ENCODE results near the gene ZDHHC8.
A peak's percentile ranks its signal among the peaks of the same experiment; 100 is the strongest.

Gene ZDHHC8

DNA sequence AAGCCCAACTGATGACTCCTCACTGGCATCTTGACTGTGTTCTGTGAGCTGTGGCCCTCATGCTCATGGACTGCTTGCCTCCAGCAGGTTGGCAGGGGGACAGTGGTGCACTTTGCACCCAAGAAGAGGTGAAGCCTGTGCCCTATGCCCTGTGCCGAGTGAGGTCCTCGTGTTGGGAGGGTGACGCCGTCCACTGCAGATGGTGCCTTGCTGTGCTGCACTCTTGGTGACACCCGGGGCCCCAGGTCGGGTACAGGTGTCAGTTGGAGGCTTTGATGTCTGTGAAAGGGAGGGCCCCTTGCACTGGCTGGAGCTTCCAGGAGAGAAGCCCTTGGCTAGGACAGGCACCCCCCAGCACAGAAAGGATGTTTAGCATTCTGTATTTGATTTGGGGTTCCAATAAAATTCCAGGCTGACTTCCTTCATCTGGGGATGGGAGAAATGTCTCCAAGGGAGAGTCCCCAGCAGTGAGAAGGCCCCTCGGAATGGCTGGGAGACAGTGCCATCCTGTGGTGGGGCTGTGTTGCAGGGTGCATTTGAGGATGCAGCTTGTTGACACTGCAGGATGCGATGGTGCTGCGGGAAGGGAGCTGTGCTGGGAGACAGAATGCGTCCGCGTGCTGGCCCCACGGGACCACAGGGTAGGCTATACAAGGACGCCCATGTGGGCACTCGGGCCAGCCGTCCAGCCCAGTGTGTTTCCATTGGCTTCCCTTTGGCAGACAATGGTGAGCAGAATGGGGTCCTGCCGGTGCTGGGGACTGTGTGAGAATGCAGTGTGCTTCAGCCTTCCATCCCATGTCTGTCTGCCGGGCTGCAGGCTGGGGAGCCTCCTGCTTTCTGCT lies 2.5 kb upstream of the ZDHHC8 start:
- no peak for DNase-seq (ENCODE audit: low read depth, low spot score)

DNA sequence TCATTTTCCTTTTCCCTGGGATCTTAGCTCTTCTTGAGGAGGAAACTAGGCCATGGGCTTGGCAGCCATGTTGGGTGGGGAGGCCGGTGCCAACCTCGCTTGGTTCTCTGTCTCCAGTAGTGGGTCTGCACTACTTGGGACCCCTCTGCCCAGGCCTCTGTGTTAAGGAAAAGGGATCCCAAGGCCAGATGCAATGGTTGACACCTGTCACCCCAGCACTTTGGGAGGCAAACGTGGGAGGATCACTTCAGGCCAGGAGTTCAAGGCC lies 1.9 kb upstream of the ZDHHC8 start:
- DNase-seq (ENCODE audit: low read depth, low spot score): no peak

DNA sequence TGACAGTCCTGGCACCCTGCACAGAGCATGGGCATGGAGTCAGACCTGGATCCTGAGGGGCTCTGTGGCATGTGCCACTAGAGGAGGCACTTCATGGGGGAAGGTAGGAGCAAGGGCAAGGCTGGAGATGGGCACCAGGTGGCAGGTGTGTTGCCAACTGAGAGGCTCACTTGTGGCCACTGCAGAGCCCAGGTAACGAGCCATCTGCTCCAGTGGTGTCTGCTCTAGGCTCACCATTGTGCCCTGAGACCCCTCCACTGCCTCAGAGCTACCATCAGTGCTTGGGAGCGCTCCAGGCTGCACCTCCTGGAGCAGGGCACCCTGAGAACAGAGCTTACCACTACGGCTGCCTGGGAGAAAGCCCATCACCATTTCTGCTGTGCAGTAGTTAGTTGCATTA lies 1.3 kb upstream of the ZDHHC8 start:
- no peak for DNase-seq (ENCODE audit: low read depth, low spot score)

DNA sequence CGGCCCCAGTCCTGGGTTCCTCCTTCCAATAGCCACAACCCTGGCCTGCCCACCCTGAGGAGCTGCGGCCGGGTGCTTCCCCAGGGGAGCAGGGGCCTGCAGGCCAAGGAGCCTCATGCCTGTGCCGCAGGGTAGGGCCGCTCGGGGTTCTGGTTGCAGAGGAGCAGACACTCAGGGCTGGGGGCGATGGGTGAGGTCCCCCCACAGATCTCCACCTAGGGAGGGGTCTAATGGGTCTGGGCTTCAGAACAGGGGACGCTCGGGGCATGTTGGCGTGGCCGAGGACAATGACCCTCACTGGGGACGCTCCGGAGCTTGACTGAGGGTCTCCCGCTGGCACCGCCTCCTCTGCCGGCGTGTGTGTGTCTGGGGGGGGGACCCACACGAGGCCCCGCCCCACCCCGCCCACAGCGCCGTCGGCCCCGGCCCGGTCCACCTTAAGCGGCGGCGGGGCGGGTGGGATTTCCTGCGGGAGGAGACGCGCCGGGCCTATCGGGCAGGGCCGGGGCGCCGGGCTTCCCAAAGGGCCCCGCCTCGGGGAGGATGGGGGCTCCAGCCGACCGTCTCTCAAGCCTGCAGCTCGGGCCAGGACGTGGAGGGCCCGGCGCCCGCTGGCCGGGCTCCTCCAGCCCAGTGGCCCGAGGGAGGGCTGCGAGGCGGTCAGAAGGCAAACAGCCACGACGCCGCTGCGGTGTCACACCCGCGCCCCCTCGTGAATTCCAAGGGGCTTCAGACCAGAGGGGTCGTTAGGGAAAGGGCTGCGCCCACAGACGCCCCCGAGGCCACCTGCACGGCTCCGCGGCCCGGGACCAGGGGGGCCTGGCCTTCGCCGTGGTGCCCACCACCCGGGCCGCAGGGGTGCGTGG lies 640 bp upstream of the ZDHHC8 start:
- DNase-seq (ENCODE audit: low read depth, low spot score): peak; percentile 43

DNA sequence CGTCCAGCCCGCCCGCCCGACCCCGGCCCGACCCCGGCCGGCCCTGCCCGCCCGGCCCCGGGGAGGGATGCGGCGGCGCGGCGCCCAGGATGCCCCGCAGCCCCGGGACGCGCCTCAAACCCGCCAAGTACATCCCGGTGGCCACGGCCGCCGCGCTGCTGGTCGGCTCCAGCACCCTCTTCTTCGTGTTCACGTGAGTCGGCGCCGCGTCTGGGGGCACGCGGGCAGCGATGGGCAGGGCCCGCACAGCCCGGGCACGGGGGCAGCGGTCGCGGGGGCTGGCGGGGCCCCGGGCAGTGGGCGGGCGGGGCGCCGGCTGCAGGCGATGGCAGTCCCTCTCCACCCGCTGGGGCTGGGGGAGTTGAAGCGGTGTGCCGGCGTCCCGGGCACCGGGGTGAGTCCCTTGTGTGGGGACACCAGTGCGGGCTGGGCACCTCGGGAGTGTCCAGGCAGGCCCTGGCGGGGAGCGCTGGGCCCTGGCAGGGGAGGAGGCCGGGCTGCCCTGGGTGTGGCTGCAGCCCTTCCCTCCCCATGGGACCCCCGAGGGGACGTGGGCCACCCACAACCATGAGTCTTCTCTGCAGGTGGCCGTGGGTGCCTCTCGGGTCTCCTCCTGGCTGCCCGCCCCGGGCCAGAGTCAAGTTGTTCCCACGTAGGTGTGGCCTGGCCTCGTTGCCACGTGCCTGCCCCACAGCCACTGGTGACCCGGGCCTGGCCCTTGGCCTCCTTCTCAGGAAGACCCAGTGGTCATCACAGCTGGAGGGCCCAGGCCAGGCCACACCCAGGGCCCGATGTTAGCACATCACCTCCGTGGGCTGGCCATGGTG lies 468 bp downstream of the ZDHHC8 start:
- DNase-seq (ENCODE audit: low read depth, low spot score): no peak

DNA sequence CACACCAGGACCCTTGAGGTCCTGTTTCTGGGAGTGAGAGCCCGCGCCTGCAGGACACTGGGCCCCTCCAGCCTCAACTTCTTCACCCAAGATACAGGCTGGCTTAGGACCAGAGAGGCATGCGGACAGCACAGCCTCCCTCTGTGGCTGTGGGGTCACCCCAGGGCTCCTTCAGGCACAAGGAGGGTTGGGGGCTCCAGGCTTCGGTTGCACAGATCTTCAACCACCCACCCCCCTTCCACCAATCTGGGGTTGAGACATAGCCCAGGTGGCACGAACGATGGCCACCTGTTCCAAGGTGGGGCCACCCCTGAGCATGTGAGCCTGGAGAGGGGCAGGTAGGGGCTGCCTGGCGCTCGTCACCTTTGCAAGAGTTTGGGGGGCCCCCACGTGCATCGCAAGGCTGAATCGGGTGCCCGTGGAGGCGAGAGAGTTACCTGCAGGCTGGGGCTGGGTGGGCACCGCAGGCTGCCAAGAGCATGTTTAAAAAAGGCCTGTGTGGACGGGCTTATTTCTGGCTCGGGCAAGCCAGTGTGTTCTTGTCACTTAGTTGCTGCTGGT lies 1.2 kb downstream of the ZDHHC8 start:
- DNase-seq (ENCODE audit: low read depth, low spot score): no peak

DNA sequence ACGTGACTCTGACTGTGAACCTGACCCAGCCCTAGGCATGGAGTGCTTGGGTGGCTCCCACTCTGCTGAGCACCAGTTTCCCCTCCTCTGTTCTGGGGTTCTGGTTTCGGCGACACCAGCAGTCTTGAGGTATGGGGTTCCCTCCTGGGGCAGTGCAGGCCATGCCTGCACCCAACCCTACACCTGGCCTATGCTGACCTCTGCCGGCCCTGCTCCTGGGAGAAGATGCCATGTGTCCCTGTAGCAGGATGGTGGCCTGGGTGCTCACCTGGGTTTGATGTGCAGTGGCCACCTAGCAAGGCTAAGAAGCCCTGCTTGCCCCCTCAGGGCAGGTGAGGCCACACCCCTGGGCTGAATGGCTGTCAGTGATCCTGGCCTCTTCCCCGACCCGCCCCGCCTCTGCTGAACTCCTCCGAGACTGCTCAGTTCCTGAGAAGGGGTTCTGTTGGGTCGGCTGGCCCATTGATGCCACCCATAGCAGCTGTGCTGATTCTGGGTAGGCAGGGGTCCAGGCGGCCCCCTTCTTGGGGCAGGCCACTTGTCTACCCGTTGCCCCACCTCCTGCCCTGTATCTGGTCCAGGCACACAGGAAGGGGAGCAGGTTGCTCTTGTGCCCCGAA lies 2.4 kb downstream of the ZDHHC8 start:
- DNase-seq (ENCODE audit: low read depth, low spot score): no peak

DNA sequence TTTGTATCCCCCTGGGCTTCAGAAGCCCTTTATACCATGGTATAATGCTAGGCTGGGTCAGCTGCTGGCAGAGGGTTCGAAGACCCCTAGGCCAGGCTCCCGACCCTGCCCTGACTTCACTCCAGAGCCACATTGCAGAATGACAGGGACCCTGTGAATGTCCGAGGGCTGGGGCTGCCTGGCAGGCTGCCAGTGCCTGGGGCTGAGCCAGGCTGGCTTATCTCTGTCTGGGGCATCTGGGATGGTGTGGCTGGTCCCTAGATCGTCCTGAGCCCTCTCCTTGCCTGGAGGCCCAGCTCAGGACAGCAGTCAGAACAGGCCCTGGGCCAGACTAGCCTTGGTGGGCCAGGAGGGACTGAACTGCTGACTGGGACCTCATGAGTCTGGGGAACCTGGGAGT lies 3.7 kb downstream of the ZDHHC8 start:
- DNase-seq (ENCODE audit: low read depth, low spot score): no peak

DNA sequence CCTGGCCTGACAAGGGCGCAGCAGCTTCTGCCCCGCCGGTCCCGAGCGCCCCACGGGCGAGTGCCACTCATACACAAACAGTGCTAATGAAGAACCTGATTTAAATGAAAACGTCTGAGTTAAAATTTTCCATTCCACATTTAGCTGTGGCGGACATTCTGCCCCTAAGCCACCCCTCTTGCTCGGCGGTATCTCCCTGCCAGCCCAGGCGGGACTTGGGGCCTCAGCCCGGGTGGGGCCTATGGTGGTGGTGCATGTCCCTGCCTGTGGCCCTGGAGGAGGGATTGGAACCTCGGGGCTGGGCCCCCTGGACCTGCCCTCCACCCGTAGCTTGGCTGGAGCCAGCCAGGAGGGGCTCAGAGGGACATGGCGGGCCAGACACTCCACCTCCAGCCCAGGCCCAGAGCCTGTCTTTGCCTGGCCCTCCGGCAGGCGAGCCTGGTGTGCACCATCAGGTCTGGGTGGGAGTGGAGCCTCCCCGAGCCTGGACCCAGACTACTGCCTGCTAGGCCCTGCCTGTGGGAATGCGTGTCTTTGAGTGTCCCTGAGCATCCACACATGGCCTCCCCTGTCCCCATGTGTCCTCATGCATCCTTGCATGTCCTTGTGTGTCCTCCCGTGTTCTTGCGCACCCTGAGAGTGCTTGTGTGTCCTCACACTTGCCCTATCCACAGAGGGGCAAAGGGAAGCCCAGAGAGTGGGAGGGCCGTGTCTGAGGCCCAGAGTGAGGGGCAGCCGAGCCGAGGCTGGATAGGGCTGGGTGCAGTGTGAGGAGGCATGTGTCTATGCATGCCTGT lies 4.4 kb downstream of the ZDHHC8 start:
- DNase-seq (ENCODE audit: low read depth, low spot score): no peak

DNA sequence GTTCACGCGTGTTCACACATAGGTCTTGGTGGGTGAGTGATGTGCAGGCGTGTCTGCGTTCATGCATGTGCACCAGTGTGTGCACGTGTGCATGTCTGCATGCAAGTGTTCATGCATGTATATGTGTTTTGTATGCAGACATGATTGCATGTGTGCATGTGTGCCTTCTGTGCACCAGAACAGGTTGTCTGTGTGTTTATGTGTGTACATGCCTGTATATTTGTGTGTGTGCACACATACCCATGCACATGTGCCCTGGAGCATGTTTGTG lies 4.9 kb downstream of the ZDHHC8 start:
- DNase-seq (ENCODE audit: low read depth, low spot score): no peak

DNA sequence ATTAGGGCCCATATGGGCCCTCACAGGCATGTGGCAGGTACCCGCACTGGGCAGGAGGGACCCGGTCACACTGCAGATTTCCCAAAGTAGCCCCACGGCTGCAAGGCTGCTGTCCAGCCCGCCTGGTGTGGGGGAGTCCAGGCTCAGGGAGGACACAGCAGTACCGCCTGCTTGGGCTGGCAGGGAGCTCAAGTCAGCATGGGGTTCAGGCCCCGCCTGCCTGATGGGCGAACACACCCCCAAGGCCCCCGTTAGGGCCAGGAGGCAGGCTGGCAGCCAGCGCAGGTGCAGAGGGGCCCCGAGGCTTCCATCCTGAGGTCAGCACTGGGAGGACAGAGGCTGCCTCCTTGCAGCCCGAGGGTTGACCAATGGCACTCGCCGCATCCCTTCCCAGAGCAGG lies 5.5 kb downstream of the ZDHHC8 start:
- no peak for DNase-seq (ENCODE audit: low read depth, low spot score)

DNA sequence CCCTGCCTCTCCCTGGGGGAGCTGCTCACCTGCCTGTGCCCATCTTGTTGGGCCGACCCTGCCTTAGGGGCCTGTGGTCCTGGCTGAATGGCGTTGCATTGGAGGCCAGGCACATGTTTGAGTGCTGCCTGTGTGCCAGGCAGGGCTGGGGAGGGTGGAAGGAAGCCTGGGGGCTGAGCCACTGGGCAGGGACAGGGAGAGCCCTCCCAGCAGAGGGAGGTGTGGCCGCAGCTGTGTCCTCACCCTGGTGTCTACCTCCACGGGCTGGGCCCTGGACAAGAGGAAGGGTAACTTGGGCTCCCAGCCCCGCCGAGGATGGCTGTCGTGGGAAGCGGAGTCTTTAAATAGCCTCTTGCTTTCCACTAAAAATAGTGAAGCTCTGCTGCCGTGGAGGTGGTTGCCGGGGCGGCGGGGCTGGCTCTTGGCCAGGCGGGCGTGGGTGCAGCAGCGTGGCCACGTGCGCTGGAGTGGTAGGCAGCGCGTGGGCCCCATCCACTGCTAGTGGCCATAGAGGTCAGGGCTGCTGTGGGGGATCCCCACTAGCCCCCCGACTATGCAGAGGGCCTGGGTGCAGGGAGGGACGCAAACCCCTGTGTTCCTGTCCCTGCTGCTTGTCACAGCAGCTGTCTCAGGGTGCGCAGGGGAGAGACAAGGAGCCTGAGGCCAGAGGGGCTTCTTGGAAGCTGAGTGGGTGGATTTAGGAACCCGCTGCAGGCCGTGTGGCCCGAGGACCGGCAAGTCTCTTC lies 6.2 kb downstream of the ZDHHC8 start:
- no peak for DNase-seq (ENCODE audit: low read depth, low spot score)

DNA sequence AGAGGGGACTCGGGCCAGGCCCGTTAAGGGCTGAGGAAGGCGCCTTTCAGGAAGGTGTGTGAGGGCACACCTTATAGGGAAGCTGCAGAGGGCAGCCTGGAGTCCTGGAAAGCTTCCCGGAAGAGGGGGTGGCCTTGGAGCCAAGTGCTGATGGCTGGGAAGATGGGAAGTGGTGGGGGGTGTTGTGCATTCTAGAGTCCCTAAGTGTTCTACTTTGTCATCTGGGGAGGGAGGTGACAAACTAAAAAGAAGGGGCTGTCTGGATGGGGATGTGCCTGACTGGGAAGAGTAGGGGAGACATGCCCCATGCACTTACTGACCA lies 6.8 kb downstream of the ZDHHC8 start:
- DNase-seq (ENCODE audit: low read depth, low spot score): no peak

DNA sequence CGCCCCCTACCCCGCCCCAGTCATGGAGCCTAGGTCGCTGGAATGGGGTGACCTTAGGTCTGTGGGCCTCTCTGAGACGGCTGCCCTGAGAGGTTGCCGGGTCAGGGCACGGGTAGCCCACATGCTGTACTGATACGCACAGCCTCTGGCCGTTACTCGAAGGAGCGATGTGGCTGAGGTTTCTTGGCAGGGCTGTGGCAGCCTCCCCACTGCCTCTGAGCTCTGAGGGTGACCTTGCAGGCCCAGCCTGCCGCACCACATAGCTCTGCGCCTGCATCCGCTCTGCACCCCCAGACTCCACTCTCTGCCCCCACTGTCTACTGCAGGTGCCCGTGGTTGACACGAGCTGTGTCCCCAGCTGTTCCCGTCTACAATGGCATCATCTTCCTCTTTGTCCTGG lies 7.3 kb downstream of the ZDHHC8 start:
- DNase-seq (ENCODE audit: low read depth, low spot score): no peak

DNA sequence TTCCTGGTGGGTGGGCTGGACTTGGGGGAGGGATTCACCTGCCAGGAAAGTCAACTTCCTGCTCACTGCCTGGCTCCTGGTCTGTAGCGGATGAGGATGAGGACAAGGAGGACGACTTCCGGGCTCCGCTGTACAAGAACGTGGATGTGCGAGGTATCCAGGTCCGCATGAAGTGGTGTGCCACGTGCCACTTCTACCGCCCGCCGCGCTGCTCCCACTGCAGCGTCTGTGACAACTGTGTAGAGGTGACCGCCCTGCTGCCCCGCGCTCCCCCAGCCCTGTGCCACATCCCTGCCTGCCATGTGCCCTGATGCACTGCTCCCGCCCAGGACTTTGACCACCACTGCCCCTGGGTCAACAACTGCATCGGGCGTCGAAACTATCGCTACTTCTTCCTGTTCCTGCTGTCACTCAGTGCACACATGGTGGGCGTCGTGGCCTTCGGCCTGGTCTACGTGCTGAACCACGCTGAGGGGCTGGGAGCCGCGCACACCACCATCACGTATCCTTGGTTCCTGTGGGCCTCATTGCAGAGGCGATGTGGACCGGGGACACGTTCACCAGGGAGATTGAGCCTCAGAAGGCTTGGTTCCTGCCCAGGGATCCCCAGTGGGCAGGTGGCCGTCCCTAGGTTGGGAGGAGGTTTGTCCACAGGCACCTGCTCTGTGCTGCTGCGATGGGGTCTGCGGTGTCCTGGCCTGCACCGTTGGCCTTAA lies 7.9 kb downstream of the ZDHHC8 start:
- no peak for DNase-seq (ENCODE audit: low read depth, low spot score)

DNA sequence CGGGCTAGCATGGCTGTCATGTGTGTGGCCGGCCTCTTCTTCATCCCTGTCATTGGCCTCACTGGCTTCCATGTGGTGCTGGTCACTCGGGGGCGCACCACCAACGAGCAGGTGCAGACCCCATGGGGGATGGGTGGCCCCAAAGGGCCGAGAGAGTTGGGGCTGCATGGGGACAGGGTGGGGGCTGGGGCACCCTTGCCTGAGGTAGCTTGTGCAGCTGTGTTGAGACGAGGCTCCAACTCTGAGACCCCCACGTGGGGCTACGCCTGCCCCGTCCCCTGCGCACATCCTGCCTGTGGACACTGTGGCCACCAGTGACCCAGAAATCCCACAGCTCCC lies 8.5 kb downstream of the ZDHHC8 start:
- no peak for DNase-seq (ENCODE audit: low read depth, low spot score)

DNA sequence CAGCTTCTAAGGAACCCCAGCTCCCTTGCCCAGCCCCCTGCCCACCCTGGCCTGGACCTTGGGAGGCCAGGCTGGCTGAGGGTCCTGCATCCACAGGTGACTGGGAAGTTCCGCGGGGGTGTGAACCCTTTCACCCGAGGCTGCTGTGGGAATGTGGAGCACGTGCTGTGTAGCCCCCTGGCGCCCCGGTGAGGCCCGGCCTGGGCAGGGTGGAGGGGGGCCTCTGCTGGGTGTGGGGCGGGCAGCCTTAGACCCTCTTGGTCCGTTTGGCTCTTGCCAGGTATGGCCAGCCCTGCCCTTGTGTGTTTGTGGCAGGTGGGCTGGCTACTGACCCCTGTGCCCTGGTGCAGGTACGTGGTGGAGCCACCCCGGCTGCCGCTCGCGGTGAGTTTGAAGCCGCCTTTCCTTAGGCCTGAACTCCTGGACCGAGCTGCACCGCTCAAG lies 8.9 kb downstream of the ZDHHC8 start:
- no peak for DNase-seq (ENCODE audit: low read depth, low spot score)

DNA sequence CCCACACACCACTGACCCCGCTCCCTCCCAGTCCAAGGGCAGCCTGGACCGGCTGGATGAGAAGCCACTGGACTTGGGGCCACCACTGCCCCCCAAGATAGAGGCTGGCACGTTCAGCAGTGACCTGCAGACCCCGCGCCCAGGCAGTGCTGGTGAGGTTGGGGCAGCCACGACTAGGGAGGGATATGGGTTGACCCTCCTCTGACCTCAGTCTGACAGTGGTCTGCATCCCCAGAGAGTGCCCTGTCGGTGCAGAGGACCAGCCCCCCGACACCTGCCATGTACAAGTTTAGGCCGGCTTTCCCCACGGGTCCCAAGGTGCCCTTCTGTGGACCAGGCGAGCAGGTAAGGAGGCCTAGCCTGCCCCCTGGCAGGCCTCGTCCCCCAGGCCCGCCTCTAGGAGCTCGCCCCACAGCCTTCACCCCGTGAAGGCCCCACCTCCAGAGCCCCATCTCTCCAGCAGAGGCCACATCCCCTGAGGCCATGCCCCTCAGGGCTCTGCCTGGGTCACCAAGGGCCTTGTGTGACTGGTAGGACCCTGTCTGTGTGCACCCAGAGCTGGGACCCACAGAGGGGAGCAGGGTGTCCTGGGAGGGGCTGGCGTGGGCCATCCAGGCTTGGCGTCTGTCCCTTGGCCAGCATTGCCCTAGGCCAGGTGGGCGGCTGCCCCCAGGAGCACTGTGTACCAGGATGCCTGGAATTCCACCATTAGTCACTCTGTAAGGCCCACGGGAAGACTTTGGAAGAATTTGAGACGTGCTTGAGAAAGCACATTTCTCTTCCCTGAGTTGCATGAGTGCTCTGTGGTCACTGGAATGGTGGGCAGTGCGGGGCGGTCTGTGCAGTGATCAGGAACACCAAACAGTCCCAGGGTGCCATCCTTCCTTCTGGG lies 9.8 kb downstream of the ZDHHC8 start:
- no peak for DNase-seq (ENCODE audit: low read depth, low spot score)

All from smooth muscle cell of the brain vasculature (primary cell).